ENCODE data around the gene FAXDC2.

GRCh38 chr5:154782812-154783592, 67.4 kb downstream of the FAXDC2 start:
- TF ChIP-seq POLR2A (IDR thresholded peaks at IDR 0.05; ENCODE audit: low read depth, low read length) (no peak), SPI1 (IDR thresholded peaks at IDR 0.05; ENCODE audit: low read depth, low read length) (no peak)
